Measurements from ENCODE around the gene PTPN12.
A peak's percentile ranks its signal among the peaks of the same experiment; 100 is the strongest.

PTPN12 gene

DNA sequence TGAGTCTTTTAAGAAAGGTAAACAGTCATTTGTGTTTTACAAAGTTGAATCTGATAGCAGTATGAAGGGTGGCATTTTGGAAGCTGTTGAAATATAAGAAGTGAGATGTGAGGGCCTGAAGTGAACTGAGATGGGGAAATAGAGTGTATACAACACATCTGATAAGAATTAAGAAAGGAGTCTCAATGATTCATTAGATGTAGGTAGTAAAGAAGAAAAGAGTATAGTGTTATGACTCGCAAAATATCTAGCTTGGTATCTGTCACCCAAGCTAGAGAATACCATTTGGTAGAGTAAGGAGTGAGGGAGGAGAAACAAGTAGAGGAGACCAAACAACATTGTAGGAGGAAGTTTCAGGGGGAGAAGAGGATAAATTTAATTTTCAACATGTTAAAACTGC lies 5.3 kb downstream of the PTPN12 start:
- no peak for TF ChIP-seq POLR2A (IDR thresholded peaks at IDR 0.05; ENCODE audit: low read depth, low read length)
- no peak for TF ChIP-seq POLR2AphosphoS5 (IDR thresholded peaks at IDR 0.05; ENCODE audit: low read depth, low read length)
- no peak for TF ChIP-seq TAF1 (IDR thresholded peaks at IDR 0.05; ENCODE audit: borderline replicate concordance, low read depth, low read length)
- no peak for DNase-seq (ENCODE audit: insufficient read length)
- no peak for FAIRE-seq

DNA sequence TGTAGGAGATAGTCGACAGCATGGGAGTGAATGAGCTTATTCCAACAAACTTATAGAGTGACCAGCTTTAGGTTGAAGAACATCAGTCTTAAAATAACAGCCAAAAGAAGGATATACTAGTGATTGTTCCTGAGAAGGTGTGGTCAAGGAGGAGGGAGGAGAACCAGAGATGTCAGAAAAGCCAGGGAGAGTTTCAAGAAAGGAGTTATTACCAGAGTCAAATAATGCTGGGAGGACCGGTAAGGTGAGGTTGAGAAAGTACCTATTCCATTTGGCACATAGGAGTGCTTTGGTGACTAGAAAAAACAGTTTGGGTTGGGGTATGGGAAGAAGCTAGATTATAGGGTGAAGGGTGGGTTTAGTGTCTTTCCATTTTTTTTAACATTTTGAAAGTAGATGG lies 5.8 kb downstream of the PTPN12 start:
- TF ChIP-seq TAF1 (IDR thresholded peaks at IDR 0.05; ENCODE audit: borderline replicate concordance, low read depth, low read length) (no peak), POLR2AphosphoS5 (IDR thresholded peaks at IDR 0.05; ENCODE audit: low read depth, low read length) (no peak), POLR2A (IDR thresholded peaks at IDR 0.05; ENCODE audit: low read depth, low read length) (no peak)
- DNase-seq (ENCODE audit: insufficient read length) (no peak), FAIRE-seq (no peak)

GRCh38 chr7:77543910-77544309 lies 6.8 kb downstream of the PTPN12 start:
- no peak for FAIRE-seq
- TF ChIP-seq TAF1 (IDR thresholded peaks at IDR 0.05; ENCODE audit: borderline replicate concordance, low read depth, low read length), result no peak
- no peak for TF ChIP-seq POLR2AphosphoS5 (IDR thresholded peaks at IDR 0.05; ENCODE audit: low read depth, low read length)
- TF ChIP-seq POLR2A (IDR thresholded peaks at IDR 0.05; ENCODE audit: low read depth, low read length), result no peak
- DNase-seq (ENCODE audit: insufficient read length), result no peak

- FAIRE-seq, result no peak
These were observed 7.4 kb downstream of the PTPN12 start for GRCh38 chr7:77544518-77544917.

GRCh38 chr7:77548206-77548605 lies 11.1 kb downstream of the PTPN12 start:
- no peak for FAIRE-seq
- DNase-seq (ENCODE audit: insufficient read length), result no peak
- TF ChIP-seq POLR2AphosphoS5 (IDR thresholded peaks at IDR 0.05; ENCODE audit: low read depth, low read length) (no peak), POLR2A (IDR thresholded peaks at IDR 0.05; ENCODE audit: low read depth, low read length) (no peak), TAF1 (IDR thresholded peaks at IDR 0.05; ENCODE audit: borderline replicate concordance, low read depth, low read length) (no peak)

More at GRCh38 chr7:77544518-77544917, 7.4 kb downstream of the PTPN12 start:
- TF ChIP-seq POLR2A (IDR thresholded peaks at IDR 0.05; ENCODE audit: low read depth, low read length), result no peak
- no peak for DNase-seq (ENCODE audit: insufficient read length)

DNA sequence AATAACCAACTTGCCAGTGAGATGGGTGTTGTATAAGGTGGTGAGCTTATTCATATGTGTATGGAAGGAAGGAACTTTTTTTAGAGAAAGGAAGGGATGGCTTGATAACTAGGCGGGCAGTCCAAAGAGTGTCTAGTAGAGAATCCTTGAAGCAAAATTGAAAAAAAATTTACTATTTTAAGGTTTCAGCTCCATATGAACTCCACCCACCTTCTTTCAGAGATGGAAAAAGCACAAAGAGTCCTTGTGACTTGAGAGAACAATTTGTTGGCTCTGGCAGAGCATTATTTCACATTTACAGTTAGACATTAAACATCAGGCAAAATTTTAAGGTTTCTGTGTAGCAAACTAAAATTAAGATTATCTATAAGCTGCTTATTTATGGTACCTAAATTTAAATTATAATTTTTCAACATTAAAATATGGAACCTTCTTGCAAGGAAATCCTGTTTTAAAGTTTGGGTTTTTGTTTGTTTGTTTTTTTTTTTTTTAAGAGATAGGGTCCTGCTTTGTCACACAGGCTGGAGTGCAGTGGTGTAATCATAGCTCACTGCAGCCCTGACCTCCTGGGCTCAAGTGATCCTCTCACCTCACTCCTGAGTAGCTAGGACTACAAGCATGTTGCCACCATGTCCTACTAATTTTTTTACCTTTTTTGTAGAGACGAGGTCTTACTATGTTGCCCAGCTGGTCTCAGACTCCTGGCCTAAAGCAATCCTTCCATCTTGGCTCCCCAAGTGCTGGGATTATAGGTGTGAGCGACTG lies 12.2 kb downstream of the PTPN12 start:
- DNase-seq (ENCODE audit: insufficient read length) (no peak), FAIRE-seq (peak; percentile 24)
- TF ChIP-seq POLR2A (IDR thresholded peaks at IDR 0.05; ENCODE audit: low read depth, low read length), result no peak
- TF ChIP-seq POLR2AphosphoS5 (IDR thresholded peaks at IDR 0.05; ENCODE audit: low read depth, low read length), result no peak
- TF ChIP-seq TAF1 (IDR thresholded peaks at IDR 0.05; ENCODE audit: borderline replicate concordance, low read depth, low read length), result no peak

DNA sequence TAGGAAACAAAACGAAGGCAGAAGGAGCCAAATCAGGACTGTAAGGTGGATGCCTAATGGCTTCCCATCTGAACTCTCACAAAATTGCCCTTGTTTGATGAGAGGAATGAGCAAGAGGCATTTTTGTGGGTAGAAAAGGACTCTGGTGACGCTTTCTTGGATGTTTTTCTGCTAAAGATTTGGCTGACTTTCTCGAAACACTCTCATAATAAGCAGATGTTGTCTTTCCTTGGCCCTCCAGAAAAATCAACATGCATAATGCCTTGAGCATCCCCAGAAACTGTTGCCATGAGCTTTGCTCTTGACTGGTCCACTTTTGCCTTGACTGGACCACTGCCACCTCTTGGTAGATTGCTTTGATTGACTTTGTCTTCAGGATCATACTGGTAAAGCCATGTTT lies 13.5 kb downstream of the PTPN12 start:
- DNase-seq (ENCODE audit: insufficient read length) (no peak), FAIRE-seq (no peak)
- TF ChIP-seq POLR2AphosphoS5 (IDR thresholded peaks at IDR 0.05; ENCODE audit: low read depth, low read length) (no peak), POLR2A (IDR thresholded peaks at IDR 0.05; ENCODE audit: low read depth, low read length) (no peak), TAF1 (IDR thresholded peaks at IDR 0.05; ENCODE audit: borderline replicate concordance, low read depth, low read length) (no peak)

DNA sequence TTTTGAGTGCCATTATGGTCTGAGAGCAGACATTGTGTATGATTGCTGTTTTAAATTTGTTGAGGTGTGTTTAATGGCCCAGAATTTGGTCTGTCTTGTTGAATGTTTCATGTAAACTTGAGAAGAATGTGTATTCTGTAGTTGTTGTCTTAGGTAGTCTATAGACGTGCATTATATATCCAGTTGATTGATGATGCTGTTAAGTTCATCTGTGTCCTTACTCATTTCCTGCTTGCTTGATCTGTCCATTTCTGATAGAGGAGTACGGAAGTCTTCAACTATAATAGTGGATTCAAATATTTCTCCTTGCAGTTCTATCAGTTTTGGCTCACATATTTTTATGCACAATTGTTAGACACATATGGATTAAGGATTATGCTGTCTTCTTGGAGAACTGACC lies 16.0 kb downstream of the PTPN12 start:
- TF ChIP-seq TAF1 (IDR thresholded peaks at IDR 0.05; ENCODE audit: borderline replicate concordance, low read depth, low read length) (no peak), POLR2AphosphoS5 (IDR thresholded peaks at IDR 0.05; ENCODE audit: low read depth, low read length) (no peak), POLR2A (IDR thresholded peaks at IDR 0.05; ENCODE audit: low read depth, low read length) (no peak)
- no peak for FAIRE-seq
- DNase-seq (ENCODE audit: insufficient read length), result no peak

GRCh38 chr7:77558284-77558967 lies 21.3 kb downstream of the PTPN12 start:
- TF ChIP-seq POLR2AphosphoS5 (IDR thresholded peaks at IDR 0.05; ENCODE audit: low read depth, low read length) (no peak), POLR2A (IDR thresholded peaks at IDR 0.05; ENCODE audit: low read depth, low read length) (no peak), TAF1 (IDR thresholded peaks at IDR 0.05; ENCODE audit: borderline replicate concordance, low read depth, low read length) (no peak)
- FAIRE-seq (peak; percentile 9), DNase-seq (ENCODE audit: insufficient read length) (no peak)

DNA sequence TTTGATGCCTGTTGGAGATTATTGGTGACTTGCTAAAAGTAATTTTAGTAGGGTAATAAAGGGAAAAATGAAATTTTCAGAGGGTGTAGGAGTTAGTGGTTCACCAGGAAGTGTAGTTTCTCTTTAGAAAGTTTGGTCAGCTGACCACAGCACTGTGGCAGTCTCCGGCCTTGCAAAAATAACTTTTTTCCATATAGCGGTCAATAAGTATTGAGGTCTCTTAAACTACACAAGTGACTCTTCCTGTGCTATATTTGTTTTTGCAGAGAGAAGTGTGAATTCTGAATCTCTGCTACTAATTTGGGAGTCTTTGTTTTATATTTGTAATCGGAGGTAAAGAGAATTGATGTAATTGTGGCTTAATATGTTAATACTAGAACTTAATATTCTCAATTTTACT lies 24.3 kb downstream of the PTPN12 start:
- TF ChIP-seq POLR2AphosphoS5 (IDR thresholded peaks at IDR 0.05; ENCODE audit: low read depth, low read length) (no peak), TAF1 (IDR thresholded peaks at IDR 0.05; ENCODE audit: borderline replicate concordance, low read depth, low read length) (no peak), POLR2A (IDR thresholded peaks at IDR 0.05; ENCODE audit: low read depth, low read length) (no peak)
- FAIRE-seq (no peak), DNase-seq (ENCODE audit: insufficient read length) (no peak)

DNA sequence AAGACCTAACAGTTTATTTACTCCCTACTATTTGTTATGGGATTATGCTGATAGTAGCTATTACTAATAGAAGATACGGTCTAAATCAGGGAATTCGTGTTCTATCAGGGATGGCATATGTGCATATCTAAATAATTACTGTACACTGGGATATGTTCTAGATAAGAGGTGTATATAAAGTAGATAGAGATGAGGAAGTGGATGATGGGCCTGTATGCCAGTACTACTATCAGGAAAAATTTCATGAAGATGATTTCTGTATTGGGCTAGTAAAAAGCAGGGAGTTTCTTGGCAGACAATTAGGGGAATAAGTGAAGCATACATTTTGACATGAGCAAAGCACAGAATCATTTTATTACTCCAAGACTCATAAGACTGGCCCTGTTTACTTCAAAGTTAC lies 26.2 kb downstream of the PTPN12 start:
- FAIRE-seq (no peak), DNase-seq (ENCODE audit: insufficient read length) (no peak)
- TF ChIP-seq TAF1 (IDR thresholded peaks at IDR 0.05; ENCODE audit: borderline replicate concordance, low read depth, low read length) (no peak), POLR2A (IDR thresholded peaks at IDR 0.05; ENCODE audit: low read depth, low read length) (no peak), POLR2AphosphoS5 (IDR thresholded peaks at IDR 0.05; ENCODE audit: low read depth, low read length) (no peak)

DNA sequence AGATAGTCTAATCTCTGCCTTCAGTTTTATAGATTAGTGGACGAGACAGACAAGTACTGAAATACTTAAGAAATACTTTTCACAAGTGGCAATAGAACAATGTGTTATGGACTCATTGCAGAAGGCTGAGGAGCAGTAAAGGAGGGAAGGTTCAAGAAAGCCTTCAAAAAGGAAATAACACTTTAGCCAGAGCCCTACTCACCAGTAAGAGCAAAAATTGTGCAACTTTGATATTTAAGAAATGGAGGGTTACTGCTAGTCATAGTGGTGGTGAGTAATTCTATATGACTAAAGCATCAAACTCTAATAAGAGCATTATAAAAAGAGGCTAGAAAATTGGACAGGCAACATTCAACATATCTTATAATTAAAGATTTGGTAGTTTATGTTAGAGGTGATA lies 28.8 kb downstream of the PTPN12 start:
- TF ChIP-seq POLR2A (IDR thresholded peaks at IDR 0.05; ENCODE audit: low read depth, low read length) (no peak), TAF1 (IDR thresholded peaks at IDR 0.05; ENCODE audit: borderline replicate concordance, low read depth, low read length) (no peak), POLR2AphosphoS5 (IDR thresholded peaks at IDR 0.05; ENCODE audit: low read depth, low read length) (no peak)
- FAIRE-seq (no peak), DNase-seq (ENCODE audit: insufficient read length) (no peak)
